Measurements from ENCODE around the gene SLC22A23.

- TF ChIP-seq CTCF (conservative IDR thresholded peaks at IDR 0.05; ENCODE audit: low read depth in 2 of 2) (no peak), EZH2 (IDR thresholded peaks at IDR 0.05; ENCODE audit: low read depth, unreplicated experiment) (no peak), REST (IDR thresholded peaks at IDR 0.05; ENCODE audit: unreplicated experiment) (no peak), CREB1 (CRISPR knock-in tag; IDR thresholded peaks at IDR 0.05; ENCODE audit: low read depth) (no peak), POLR2AphosphoS5 (IDR thresholded peaks at IDR 0.05; ENCODE audit: low read depth) (no peak), JUNB (IDR thresholded peaks at IDR 0.05; ENCODE audit: unreplicated experiment) (no peak), ETS1 (IDR thresholded peaks at IDR 0.05) (no peak), NANOG (IDR thresholded peaks at IDR 0.05; ENCODE audit: borderline replicate concordance) (no peak), EZH2phosphoT487 (IDR thresholded peaks at IDR 0.05; ENCODE audit: unreplicated experiment) (no peak), ZNF331 (CRISPR knock-in tag; IDR thresholded peaks at IDR 0.05; ENCODE audit: low read depth) (no peak)
Observed at GRCh38 chr6:3355358-3356055, 101.3 kb downstream of the SLC22A23 start.
